ENCODE measurements around the gene CACNA1B. TPM values are rescaled to one million over a fixed set of nuclear protein-coding genes. Genes with fewer than 3 reads are reported as not detected.

Gene CACNA1B
- total RNA-seq, 8 experiments from 2014 or later = 0.04 to 12.8 (median 9.7) TPM

DNA sequence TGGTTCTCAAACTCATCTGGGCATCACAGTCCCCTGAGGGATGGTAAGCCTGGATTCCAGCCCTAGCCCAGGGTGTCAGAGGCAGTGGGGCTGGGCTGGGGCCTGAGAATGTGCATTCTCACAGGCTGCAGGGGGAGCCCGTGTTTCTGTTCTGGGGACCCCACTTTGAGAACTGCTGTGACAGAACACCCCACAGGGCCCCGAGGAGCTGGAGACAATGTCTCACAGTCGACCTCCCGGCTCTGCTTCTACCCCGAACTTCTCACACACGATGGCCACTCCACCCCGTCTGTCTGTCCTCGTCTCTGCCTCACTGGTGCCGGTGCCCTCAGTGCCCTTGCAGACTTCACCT lies 130.0 kb downstream of the CACNA1B start:
- Histone ChIP-seq H3K4me3 (no peak overlapping the region), H3K4me1 (replicated peaks in 1 of 2) (no peaks in the 10 kb centered on the region), H3K27ac (no peak overlapping the region)
- WGBS, 10 experiments = 33 to 80% (median 50%) methylated on average over 1 to 3 of the region's 9 CpGs; no CpG with 5 or more reads in 6 of the 10 experiments
- in situ Hi-C loops (cut with MboI; ENCODE audit: low pct_unique_long_range_greater_than_20kb in 2 of 9, low sequenced_read_pairs in 9 of 9, unreplicated experiment in 9 of 9) = no loop called here
- no peak for ATAC-seq (replicated peaks in 6 of 8)

DNA sequence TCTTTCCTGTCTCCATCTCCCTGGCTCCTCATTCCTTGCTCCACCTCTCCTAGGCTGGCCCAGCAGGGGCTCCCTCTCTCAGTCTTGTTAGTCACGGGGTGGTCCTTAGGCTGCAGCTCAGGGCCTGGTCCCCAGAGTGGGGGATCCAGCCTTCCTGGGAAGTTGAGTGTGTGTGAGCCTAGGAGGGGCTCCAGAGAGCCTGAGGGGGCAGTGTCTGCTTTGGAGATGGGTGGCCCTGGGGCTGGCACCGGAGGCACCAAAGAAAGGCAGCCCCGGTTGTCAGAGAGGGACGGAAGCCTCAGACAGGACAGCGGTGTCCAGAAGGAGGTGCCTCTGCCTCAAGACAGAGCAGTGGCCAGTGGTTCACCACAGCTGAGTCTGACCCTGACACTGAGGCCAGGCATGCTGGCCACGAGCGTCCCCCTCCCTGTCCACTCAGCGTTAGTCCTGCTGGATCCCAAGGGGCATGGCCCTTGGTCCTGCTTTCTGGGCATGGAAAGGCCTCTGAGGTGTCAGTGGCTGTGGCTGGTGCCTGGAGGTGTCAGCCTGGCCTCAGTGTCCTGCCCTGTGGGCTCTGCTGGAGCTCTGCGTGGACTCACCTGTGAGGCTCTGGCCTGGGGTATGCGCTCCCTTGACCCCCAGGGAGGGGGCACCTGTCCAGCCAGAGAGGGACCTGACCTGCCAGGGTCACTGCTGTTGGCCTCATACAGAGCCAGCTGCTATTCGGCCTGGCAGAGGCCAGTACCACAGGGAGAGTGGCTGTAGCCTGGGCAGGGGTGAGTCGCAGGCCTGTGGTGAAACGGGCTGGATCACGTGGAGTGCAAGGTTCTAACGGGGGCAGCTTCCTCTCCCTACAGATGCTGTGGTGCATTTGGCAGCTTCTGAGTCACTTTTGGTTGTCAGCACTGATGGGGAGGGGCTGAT lies 130.6 kb downstream of the CACNA1B start:
- 17 to 100% (median 87%) methylated on average over 1 to 7 of the region's 15 CpGs; no CpG with 5 or more reads in 5 of the 10 experiments for WGBS, 10 experiments
- no peak for ATAC-seq (replicated peaks in 6 of 8)
- Histone ChIP-seq H3K27ac (no peak overlapping the region), H3K4me3 (no peak overlapping the region), H3K4me1 (replicated peaks in 1 of 2) (no peaks in the 10 kb centered on the region)
- in situ Hi-C loops (cut with MboI; ENCODE audit: low pct_unique_long_range_greater_than_20kb in 2 of 9, low sequenced_read_pairs in 9 of 9, unreplicated experiment in 9 of 9) = no loop called here

DNA sequence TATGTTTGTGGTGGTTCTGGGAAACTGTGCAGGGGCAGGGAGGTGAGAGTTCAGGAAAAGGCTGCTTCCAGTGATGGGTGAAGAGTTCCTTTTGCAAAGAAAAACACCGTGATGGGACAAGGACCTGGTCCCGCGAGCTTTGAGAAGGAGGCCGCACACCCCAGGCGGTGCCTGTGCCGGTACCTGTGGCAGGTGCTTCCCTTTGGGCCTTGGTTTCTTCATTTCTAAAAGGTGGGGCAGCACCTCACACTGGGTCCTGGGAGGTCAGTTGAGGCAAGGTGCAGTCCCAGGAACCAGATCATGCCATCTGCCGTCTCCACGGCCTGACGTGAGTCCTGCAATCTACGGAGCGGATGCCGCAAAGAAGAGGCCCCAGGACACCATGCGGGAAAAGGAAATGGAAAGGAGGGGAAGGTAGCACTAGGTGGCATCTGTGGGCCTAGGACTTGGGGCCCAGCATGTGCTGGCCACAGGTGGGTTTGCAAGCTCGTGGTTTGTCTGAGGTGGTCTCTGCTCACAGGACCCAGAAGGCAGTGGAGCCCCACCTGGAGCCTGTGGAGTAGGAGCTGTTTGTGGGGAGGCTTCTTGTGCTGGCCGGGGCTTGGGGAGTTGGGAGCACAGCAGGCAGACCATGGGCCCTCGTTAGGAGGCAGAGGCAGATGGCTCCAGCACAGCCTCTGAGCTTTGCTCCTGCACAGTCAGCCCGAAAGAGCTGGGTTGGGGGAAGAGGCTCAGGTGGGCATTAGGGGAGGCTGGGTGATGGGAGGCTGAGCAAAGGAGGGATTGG lies 131.6 kb downstream of the CACNA1B start:
- H3K4me1 ChIP-seq (replicated peaks in 1 of 2) = no peaks in the 10 kb centered on the region
- ATAC-seq (replicated peaks in 6 of 8) = no peak
- H3K4me3 ChIP-seq = no peak overlapping the region
- in situ Hi-C loops (cut with MboI; ENCODE audit: low pct_unique_long_range_greater_than_20kb in 2 of 9, low sequenced_read_pairs in 9 of 9, unreplicated experiment in 9 of 9) = no loop called here
- 81 to 100% (median 95%) methylated on average over 2 to 10 of the region's 17 CpGs; no CpG with 5 or more reads in 3 of the 10 experiments for WGBS, 10 experiments
- H3K27ac ChIP-seq = no peak overlapping the region

DNA sequence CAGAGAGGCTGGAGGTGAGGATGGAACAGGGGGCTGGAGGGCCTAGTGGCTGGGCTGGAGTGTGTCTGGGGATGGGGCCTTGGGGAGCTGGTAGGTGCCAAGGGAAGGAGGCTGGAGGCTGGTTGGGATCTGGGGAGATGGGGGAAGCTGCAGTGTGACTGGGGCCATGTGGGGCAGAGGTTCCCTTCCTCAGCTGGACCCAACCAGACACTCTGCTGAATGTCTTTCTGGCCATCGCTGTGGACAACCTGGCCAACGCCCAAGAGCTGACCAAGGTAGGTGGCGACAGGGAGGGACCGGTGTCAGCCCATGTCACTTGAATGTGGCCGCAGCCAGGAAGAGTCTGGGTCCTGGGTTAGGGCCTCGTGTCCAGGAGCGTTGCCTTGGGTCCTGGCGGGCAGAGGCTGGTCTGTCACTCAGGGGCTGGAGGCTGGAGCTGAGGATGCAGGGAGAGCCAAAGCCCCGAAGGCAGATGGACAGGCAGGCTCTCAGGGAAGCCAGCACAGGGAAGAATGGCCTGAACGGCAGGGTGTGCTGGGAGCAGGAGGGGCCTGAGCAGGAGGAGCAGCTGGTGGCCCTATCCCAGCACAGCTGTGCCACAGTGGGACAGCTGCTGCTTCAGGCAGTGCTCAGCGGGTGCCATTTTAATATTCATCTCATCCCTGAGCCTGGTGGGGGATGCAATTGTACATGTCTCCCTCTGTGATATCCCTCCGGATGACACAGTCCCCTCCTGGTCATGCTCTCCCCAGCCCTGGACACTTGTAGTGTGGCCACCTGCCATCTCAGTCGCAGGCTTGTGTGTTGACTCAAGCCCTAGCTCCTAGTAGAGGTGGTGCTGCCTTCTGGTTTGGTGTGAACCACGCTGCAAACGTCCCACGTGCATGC lies 132.5 kb downstream of the CACNA1B start:
- Histone ChIP-seq H3K27ac (no peak overlapping the region), H3K4me3 (no peak overlapping the region), H3K4me1 (replicated peaks in 1 of 2) (no peaks in the 10 kb centered on the region)
- ATAC-seq (replicated peaks in 6 of 8) = peak in 5 of 8 experiments; percentile 57 to 79 (median 76)
- in situ Hi-C loops (cut with MboI; ENCODE audit: low pct_unique_long_range_greater_than_20kb in 2 of 9, low sequenced_read_pairs in 9 of 9, unreplicated experiment in 9 of 9) = no loop called here
- 20 to 70% (median 42%) methylated on average over 2 to 11 of the region's 16 CpGs; no CpG with 5 or more reads in 5 of the 10 experiments for WGBS, 10 experiments

DNA sequence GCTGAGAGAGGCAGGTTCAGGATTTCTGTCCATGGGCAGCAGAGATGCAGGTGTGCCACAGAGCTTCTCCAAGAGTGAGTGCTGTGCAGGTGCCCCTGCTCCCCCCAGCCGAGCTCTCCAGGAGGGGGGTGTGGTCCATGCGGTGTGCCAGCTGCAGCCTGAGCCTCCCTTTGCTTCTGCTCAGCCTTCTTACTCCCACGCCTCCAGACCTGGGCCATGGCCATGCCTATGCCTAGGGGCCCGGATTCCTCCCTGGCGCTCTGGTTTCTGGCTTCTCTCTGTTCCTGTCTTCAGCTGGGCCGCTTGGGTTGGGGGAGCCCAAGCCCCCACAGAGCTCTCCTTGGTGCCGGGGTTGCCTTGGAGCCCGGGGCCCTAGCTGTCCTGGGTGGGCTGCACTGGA lies 133.3 kb downstream of the CACNA1B start:
- H3K27ac ChIP-seq = no peak overlapping the region
- 0% methylated on average over 1 of the region's 8 CpGs; no CpG with 5 or more reads in 9 of the 10 experiments for WGBS, 10 experiments
- ATAC-seq (replicated peaks in 6 of 8) = no peak
- in situ Hi-C loops (cut with MboI; ENCODE audit: low pct_unique_long_range_greater_than_20kb in 2 of 9, low sequenced_read_pairs in 9 of 9, unreplicated experiment in 9 of 9) = no loop called here
- H3K4me3 ChIP-seq = no peak overlapping the region
- no peaks in the 10 kb centered on the region for H3K4me1 ChIP-seq (replicated peaks in 1 of 2)

DNA sequence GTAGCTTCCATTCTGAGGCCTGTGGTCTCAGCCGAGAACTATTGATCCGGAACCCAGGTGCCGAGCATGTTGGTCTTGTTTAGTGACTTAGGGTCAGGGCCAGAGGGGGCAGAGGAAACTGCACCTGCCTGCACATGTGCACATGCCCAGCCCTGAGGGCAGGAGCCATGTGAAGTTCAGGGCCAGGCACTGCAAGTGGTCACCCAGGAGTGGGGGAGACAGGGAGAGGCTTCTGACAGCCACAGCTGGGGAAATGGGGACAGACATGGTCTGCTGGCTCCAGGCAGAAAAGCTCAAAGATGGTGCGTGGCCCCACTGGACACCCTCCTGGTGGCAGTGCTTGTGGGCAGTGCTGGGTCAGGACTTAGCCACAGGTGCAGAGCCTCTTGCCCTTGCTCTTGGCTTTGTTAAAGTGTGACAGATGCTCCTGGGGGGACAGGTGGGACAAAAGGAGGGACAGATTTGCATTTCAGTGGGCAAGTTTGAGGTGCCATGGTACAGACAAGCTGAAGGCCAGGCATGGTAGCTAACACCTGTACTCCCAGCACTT lies 134.4 kb downstream of the CACNA1B start:
- H3K27ac ChIP-seq = no peak overlapping the region
- 80 to 100% (median 96%) methylated on average over 2 to 3 of the region's 4 CpGs; no CpG with 5 or more reads in 7 of the 10 experiments for WGBS, 10 experiments
- ATAC-seq (replicated peaks in 6 of 8) = no peak
- no peaks in the 10 kb centered on the region for H3K4me1 ChIP-seq (replicated peaks in 1 of 2)
- in situ Hi-C loops (cut with MboI; ENCODE audit: low pct_unique_long_range_greater_than_20kb in 2 of 9, low sequenced_read_pairs in 9 of 9, unreplicated experiment in 9 of 9) = no loop called here
- no peak overlapping the region for H3K4me3 ChIP-seq

DNA sequence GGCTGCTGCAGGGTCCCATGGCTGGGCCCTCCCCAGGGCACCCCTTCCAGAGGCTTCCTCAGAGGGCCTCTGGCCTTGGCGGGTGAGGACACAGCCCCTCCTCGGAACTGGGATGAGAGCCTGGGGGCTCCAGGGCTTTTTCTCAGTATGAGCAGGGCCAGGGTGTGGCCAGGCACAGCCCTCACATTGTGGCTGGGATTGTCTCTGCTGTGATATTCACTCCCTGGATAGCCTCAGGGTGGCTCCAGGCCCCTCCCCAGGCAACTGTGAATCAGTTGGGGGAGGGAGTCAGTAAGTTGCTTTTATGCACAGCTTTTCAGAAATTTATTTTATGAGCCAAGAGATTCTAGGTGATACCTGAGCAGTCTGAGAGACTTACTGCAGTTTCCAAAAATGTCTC lies 135.7 kb downstream of the CACNA1B start:
- 100% methylated on average over 1 of the region's 2 CpGs; no CpG with 5 or more reads in 9 of the 10 experiments for WGBS, 10 experiments
- ATAC-seq (replicated peaks in 6 of 8) = peak in 3 of 8 experiments; percentile 77 to 86 (median 84)
- in situ Hi-C loops (cut with MboI; ENCODE audit: low pct_unique_long_range_greater_than_20kb in 2 of 9, low sequenced_read_pairs in 9 of 9, unreplicated experiment in 9 of 9) = no loop called here
- Histone ChIP-seq H3K27ac (no peak overlapping the region), H3K4me3 (no peak overlapping the region), H3K4me1 (replicated peaks in 1 of 2) (no peaks in the 10 kb centered on the region)

DNA sequence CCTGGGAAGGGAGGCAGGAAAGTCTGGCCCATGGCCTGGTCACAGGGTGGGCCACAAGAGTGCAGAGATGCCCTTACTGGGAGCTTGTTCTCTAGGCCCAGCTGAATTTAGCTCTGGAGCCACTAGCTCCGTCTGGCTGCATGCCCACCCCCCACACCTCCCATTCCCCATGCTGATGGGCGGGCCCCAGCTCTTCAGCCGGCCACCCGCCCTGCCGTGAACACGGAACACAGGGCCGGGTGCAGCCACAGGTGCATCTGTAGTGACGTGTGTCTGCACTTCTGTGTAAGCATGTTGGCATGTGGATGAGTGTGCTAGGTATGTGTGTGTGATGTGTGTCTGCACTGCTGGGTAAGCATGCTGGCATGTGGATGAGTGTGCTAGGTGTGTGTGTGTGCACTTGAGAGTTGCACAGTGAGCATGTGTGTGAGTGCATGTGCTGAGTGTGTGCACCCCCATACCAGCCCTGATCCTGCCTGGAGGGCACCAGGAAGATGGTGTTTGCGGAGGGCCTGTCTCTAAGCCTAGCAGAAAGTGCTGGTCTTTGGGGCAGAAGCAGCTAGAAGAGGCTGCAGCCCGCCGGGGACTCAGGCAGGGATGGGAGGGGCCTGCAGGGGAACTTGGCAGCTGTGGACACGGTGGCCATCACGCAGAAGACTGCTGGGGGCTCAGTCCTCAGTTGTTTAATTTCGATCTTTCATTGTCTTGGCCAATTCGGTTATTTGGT lies 136.4 kb downstream of the CACNA1B start:
- H3K27ac ChIP-seq = no peak overlapping the region
- 80 to 88% methylated on average over 1 to 2 of the region's 15 CpGs; no CpG with 5 or more reads in 8 of the 10 experiments for WGBS, 10 experiments
- no peak overlapping the region for H3K4me3 ChIP-seq
- ATAC-seq (replicated peaks in 6 of 8) = peak in 2 of 8 experiments; percentile 11 to 33
- H3K4me1 ChIP-seq (replicated peaks in 1 of 2) = no peaks in the 10 kb centered on the region
- in situ Hi-C loops (cut with MboI; ENCODE audit: low pct_unique_long_range_greater_than_20kb in 2 of 9, low sequenced_read_pairs in 9 of 9, unreplicated experiment in 9 of 9) = no loop called here

DNA sequence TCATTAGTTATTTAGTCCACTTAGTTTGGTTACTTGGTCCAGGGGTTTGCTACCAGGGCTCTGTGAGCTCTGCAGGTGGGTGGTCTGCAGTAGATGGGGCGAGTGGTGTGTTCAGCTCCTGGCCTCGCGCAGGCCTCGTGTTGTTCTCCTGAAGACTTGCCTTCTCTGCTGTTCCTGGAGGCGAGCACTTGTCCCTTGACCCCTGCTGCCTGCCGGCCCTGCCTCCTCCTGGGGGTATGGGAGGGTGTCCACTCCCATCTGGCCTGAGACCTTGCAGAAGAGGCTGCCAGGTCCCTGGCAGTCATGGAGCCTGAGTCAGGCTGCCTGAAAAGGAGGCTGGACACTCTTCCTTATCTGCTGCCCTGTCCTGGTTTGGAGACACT lies 137.0 kb downstream of the CACNA1B start:
- no peaks in the 10 kb centered on the region for H3K4me1 ChIP-seq (replicated peaks in 1 of 2)
- WGBS, 10 experiments = 0 to 100% (median 75%) methylated on average over 2 to 5 of the region's 6 CpGs; no CpG with 5 or more reads in 5 of the 10 experiments
- no peak for ATAC-seq (replicated peaks in 6 of 8)
- no peak overlapping the region for H3K4me3 ChIP-seq
- in situ Hi-C loops (cut with MboI; ENCODE audit: low pct_unique_long_range_greater_than_20kb in 2 of 9, low sequenced_read_pairs in 9 of 9, unreplicated experiment in 9 of 9) = no loop called here
- no peak overlapping the region for H3K27ac ChIP-seq

DNA sequence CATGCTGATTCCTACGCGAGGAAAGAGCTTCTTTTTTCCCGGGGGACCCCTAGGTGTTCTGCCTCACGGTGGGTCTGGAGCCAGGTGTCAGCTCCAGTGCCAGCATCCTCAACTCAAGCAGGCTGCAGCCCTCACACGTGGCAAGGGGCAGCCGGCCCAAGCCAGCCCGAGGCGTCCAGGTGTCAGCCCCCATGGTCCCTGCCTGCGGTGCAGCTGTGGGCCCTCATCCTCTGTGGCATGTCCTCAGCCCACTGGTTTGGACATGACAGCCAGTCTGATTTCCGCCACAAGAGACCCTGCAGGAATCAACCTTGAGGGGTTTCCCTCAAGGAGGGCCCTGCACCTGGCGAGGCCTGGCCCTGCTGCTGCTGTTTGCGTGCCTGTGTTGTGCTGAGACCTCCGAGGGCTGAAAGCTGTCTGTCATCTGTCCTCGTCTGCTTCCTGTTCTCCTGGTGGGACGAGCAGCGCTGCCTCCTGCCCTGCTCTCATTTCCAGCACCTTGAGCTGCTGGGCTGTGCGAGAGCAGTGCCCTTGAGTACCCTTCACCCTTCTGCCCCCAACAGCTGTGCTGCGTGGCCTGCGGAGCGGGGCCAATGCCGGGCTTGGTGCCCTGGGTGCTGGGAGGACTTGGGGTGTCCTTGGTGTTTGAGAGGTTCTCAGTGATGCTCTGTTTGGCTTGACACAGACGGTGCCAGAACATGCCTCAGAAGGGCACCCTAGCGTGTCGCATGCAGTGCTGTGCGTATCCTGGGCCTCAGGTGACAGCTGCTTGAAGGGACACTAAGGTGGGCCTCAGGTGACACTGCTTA lies 137.6 kb downstream of the CACNA1B start:
- H3K27ac ChIP-seq = no peak overlapping the region
- ATAC-seq (replicated peaks in 6 of 8) = no peak
- whole genome bisulfite sequencing, 10 experiments = 51 to 94% (median 84%) methylated on average over 2 to 10 of the region's 25 CpGs; no CpG with 5 or more reads in 5 of the 10 experiments
- H3K4me3 ChIP-seq = no peak overlapping the region
- in situ Hi-C loops (cut with MboI; ENCODE audit: low pct_unique_long_range_greater_than_20kb in 2 of 9, low sequenced_read_pairs in 9 of 9, unreplicated experiment in 9 of 9) = no loop called here
- no peaks in the 10 kb centered on the region for H3K4me1 ChIP-seq (replicated peaks in 1 of 2)

DNA sequence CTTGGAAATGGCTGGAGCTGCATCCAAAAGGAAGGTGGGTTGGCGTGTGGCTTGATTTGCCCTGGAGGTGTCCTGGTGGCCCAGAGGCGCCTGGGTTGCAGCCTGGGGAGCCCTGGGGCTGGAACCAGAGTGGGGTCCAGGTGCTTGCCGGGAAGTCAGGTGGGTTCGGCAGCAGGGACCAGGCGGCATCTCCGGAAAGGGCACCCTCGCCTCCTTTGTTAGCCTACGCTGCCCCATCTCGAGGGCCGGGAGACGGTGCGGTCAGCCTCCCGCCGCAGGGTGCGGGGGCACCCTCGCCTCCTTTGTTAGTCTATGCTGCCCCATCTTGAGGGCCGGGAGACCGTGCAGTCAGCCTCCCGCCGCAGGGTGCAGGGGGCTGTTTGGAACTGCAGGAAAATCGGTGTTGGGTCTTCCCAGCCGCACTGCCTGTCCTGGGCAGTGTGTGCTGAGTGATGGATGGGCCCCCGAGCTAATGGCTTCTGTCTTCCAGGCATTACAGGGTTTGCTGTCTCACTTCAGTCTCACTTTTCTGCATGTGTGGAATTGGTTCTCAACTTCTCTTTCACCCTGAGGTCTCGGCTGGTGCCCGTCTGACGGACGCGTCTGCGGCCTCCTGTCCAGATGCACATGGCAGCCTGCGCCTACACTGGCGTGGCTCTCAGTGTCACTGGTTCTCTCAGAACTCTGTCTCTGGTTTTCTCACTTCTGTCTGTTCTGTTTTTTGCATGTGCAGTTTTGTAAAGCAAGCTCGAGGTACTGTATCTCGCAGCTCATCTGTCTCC lies 139.0 kb downstream of the CACNA1B start:
- Histone ChIP-seq H3K4me1 (replicated peaks in 1 of 2) (no peaks in the 10 kb centered on the region), H3K27ac (no peak overlapping the region), H3K4me3 (no peak overlapping the region)
- in situ Hi-C loops (cut with MboI; ENCODE audit: low pct_unique_long_range_greater_than_20kb in 2 of 9, low sequenced_read_pairs in 9 of 9, unreplicated experiment in 9 of 9) = no loop called here
- no peak for ATAC-seq (replicated peaks in 6 of 8)
- 0 to 100% (median 76%) methylated on average over 1 to 9 of the region's 33 CpGs; no CpG with 5 or more reads in 2 of the 10 experiments for WGBS, 10 experiments
